Astrocyte of the cerebellum (primary cell): ENCODE measurements around the gene YES1.
"Not testable (repeated sequence)": the region's sequence is repeated elsewhere in the genome, so short reads cannot be mapped to it uniquely, and the experiment has no call there.

Source experiments
- DNase-seq: peaks from one replicate; pipeline ENCODE4 v3.0.0-alpha.2; 2011; ENCODE audit warnings: low read depth
- H3K4me3 ChIP-seq: 2 replicates; pipeline ENCODE4 v1.5.1; 2011; ENCODE audit warnings: mild to moderate bottlenecking, low read depth, low read length, moderate library complexity
- CTCF ChIP-seq: IDR thresholded peaks from 2 replicates; pipeline ENCODE4 v1.5.1; 2012; ENCODE audit warnings: low read length, low read depth, moderate library complexity, mild to moderate bottlenecking; ENCODE audit errors: missing control alignments
- in situ Hi-C: cut with HindIII; loops from 2 replicates; pipeline ENCODE4 v1.10.0; 2017; ENCODE audit warnings: low sequenced_read_pairs

YES1 gene

GRCh38 chr18:789397-789796, 22.6 kb downstream of the YES1 start:
- no peak for DNase-seq
- TF ChIP-seq CTCF: no peak
- in situ Hi-C loops: no loop called here
- no peak overlapping the region for H3K4me3 ChIP-seq

- no peak for DNase-seq
- in situ Hi-C loops: no loop called here
- no peak for TF ChIP-seq CTCF
- no peak overlapping the region for H3K4me3 ChIP-seq
Observed at GRCh38 chr18:785242-785641, 26.8 kb downstream of the YES1 start.

GRCh38 chr18:784470-785172, 27.4 kb downstream of the YES1 start:
- no peak overlapping the region for H3K4me3 ChIP-seq
- DNase-seq: no peak
- in situ Hi-C loops: loop anchor here (5.0 kb wide), 1 partner anchor 47 kb away; no protein-coding TSS in a partner anchor
- no peak for TF ChIP-seq CTCF

GRCh38 chr18:778194-778927, 33.7 kb downstream of the YES1 start:
- in situ Hi-C loops: no loop called here
- TF ChIP-seq CTCF: no peak
- no peak overlapping the region for H3K4me3 ChIP-seq
- DNase-seq: no peak

- no peak for DNase-seq
- in situ Hi-C loops: no loop called here
- no peak for TF ChIP-seq CTCF
- no peak overlapping the region for H3K4me3 ChIP-seq
Observed at GRCh38 chr18:777021-777420, 35.0 kb downstream of the YES1 start.

- H3K4me3 ChIP-seq, in situ Hi-C loops, DNase-seq: not testable (repeated sequence)
Observed at GRCh38 chr18:776044-776443, 36.0 kb downstream of the YES1 start.

- in situ Hi-C loops: no loop called here
- no peak overlapping the region for H3K4me3 ChIP-seq
- no peak for TF ChIP-seq CTCF
- DNase-seq: no peak
Observed at GRCh38 chr18:774811-775210, 37.2 kb downstream of the YES1 start.
